HG03520 (cell line): ENCODE measurements around the gene SLC9A1.
"Not testable (repeated sequence)": the region's sequence is repeated elsewhere in the genome, so short reads cannot be mapped to it uniquely, and the experiment has no call there.

Source experiments
- ATAC-seq: cut with Tn5 transposase; IDR thresholded peaks from one replicate; pipeline ENCODE4 v1.9.1; 2021; ENCODE audit warnings: mild to moderate bottlenecking, moderate library complexity; ENCODE audit not compliant: unreplicated experiment

Gene SLC9A1

GRCh38 chr1:27154991-27155781, at the start of gene SLC9A1:
Gene SLC9A1, minus strand, starts transcription at chr1:27155125. Its CDS starts 791 bp downstream, at chr1:27154334.
- ATAC-seq, result peak; percentile 81

GRCh38 chr1:27203946-27204345, 49.0 kb upstream of the SLC9A1 start:
- no peak for ATAC-seq

- ATAC-seq, result no peak
These were observed 46.4 kb upstream of the SLC9A1 start for GRCh38 chr1:27201295-27201694.

GRCh38 chr1:27193194-27193593, 38.3 kb upstream of the SLC9A1 start:
- ATAC-seq, result no peak

- ATAC-seq, result no peak
These were observed 37.2 kb upstream of the SLC9A1 start for GRCh38 chr1:27192039-27192529.

- not testable (repeated sequence) for ATAC-seq
These were observed 29.7 kb upstream of the SLC9A1 start for GRCh38 chr1:27184665-27185064.

GRCh38 chr1:27179979-27180378, 25.1 kb upstream of the SLC9A1 start:
- ATAC-seq, result no peak

- ATAC-seq, result no peak
These were observed 24.5 kb upstream of the SLC9A1 start for GRCh38 chr1:27179379-27179778.

- no peak for ATAC-seq
These were observed 22.0 kb upstream of the SLC9A1 start for GRCh38 chr1:27176954-27177353.

GRCh38 chr1:27176323-27176722, 21.4 kb upstream of the SLC9A1 start:
- no peak for ATAC-seq

GRCh38 chr1:27172992-27173391, 18.1 kb upstream of the SLC9A1 start:
- not testable (repeated sequence) for ATAC-seq

GRCh38 chr1:27166929-27167328, 12.0 kb upstream of the SLC9A1 start:
- no peak for ATAC-seq

GRCh38 chr1:27166351-27166802, 11.5 kb upstream of the SLC9A1 start:
- ATAC-seq, result no peak

- ATAC-seq, result no peak
These were observed 8.2 kb upstream of the SLC9A1 start for GRCh38 chr1:27163093-27163492.

- ATAC-seq, result no peak
These were observed 7.2 kb upstream of the SLC9A1 start for GRCh38 chr1:27162090-27162489.

GRCh38 chr1:27161594-27161993, 6.7 kb upstream of the SLC9A1 start:
- no peak for ATAC-seq

GRCh38 chr1:27157194-27157593, 2.3 kb upstream of the SLC9A1 start:
- ATAC-seq, result no peak

- no peak for ATAC-seq
These were observed 395 bp downstream of the SLC9A1 start for GRCh38 chr1:27154469-27154990.

GRCh38 chr1:27153927-27154358, 982 bp downstream of the SLC9A1 start:
- no peak for ATAC-seq

GRCh38 chr1:27153549-27153886, 1.4 kb downstream of the SLC9A1 start:
- no peak for ATAC-seq

- no peak for ATAC-seq
These were observed 1.9 kb downstream of the SLC9A1 start for GRCh38 chr1:27152829-27153548.
